Measurements from ENCODE around the gene EBF4.

DNA sequence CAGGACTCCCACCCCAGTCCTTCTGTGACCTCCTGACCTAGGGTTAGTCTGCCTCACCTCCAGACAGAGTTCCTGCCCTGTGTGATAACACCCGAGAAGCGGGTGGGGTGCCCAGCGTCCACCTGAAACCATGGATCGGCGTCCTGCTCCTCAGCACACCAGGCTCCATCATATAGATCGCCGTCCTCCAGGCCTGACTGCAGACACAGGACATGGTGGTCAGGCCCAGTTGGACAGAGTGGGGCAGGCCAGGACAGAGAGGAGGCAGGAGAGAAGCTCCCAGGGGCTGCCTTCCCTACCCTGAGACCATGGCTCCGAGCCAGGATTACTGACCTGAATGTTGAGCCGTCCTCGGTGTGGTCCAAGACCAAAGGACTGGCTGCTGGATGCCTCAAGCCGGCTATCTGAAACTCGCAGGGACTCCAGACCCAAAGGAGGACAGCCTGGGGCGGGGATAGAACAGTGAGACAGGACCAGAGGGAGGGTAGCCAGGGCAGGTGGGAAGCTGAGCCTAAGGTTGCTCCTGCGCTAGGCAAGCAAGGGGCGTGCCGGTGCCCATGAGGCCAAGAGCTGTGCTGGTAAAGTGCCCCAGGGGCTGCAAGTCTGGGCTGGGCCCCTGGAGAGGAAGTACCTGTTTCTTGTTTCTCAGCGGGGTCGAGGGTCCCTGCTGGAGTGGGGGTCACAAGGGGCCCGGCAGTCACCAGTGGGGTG lies 105.7 kb downstream of the EBF4 start:
- TF ChIP-seq, protein P1, sequence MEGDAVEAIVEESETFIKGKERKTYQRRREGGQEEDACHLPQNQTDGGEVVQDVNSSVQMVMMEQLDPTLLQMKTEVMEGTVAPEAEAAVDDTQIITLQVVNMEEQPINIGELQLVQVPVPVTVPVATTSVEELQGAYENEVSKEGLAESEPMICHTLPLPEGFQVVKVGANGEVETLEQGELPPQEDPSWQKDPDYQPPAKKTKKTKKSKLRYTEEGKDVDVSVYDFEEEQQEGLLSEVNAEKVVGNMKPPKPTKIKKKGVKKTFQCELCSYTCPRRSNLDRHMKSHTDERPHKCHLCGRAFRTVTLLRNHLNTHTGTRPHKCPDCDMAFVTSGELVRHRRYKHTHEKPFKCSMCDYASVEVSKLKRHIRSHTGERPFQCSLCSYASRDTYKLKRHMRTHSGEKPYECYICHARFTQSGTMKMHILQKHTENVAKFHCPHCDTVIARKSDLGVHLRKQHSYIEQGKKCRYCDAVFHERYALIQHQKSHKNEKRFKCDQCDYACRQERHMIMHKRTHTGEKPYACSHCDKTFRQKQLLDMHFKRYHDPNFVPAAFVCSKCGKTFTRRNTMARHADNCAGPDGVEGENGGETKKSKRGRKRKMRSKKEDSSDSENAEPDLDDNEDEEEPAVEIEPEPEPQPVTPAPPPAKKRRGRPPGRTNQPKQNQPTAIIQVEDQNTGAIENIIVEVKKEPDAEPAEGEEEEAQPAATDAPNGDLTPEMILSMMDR (IDR thresholded peaks at IDR 0.05): no peak
- TF ChIP-seq POLR2A (IDR thresholded peaks at IDR 0.05) (no peak), EP300 (IDR thresholded peaks at IDR 0.05) (no peak)
